Loucy (cell line): ENCODE data around the gene SPRY4.

Experiments
- EZH2phosphoT487 ChIP-seq: fragments of 200-600 bp; IDR thresholded peaks from 2 replicates; pipeline ENCODE4 v1.6.1; 2018; ENCODE audit warnings: antibody characterized with exemption, mild to moderate bottlenecking, moderate library complexity, borderline replicate concordance
- TF ChIP-seq, protein P1 (sequence below): fragments of 200-600 bp; sonication (generic); conservative IDR thresholded peaks from 2 replicates; pipeline ENCODE4 v1.5.1; 2014; ENCODE audit warnings: mild to moderate bottlenecking, antibody characterized with exemption, low read length

DNA sequence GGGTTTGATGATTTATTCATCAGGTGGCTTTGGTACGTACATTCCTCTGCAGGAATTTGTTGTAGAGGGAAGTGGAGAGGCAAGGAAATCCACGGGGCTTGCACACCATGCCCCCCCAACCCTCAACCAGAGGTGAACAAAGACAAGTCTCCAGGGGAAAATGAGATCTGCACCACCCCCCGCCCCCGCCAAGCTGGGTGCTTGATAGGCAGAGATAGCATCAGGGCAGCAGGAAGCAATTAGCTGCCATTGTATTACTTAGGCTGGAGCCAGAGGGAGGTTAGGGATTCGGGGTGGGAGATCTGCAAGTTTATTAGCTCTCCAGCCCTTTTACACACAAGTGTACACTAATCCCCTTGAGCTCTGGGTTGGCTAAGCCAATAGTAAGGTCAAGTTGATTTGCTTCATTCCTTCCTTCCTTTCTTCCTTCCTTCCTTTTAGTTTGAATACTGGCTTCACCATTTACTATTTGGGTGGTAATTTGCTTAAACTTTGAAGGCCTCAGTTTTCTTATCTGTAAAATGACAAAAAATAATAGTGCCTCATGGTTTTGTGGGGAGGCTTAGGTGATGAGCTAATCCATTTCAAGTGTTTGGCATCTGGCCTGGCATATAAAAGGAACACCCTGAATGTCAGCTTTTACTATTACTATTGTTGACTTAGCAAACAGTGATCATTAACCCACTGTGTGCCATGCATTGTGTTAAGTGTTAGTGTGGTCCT is 34.1 kb downstream of the SPRY4 start:
- TF ChIP-seq, protein P1, sequence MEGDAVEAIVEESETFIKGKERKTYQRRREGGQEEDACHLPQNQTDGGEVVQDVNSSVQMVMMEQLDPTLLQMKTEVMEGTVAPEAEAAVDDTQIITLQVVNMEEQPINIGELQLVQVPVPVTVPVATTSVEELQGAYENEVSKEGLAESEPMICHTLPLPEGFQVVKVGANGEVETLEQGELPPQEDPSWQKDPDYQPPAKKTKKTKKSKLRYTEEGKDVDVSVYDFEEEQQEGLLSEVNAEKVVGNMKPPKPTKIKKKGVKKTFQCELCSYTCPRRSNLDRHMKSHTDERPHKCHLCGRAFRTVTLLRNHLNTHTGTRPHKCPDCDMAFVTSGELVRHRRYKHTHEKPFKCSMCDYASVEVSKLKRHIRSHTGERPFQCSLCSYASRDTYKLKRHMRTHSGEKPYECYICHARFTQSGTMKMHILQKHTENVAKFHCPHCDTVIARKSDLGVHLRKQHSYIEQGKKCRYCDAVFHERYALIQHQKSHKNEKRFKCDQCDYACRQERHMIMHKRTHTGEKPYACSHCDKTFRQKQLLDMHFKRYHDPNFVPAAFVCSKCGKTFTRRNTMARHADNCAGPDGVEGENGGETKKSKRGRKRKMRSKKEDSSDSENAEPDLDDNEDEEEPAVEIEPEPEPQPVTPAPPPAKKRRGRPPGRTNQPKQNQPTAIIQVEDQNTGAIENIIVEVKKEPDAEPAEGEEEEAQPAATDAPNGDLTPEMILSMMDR = no peak
- TF ChIP-seq EZH2phosphoT487 = no peak
